Aorta (tissue), 5 donors: Measurements from ENCODE around the gene PRKCB. TPM values are rescaled to one million over a fixed set of nuclear protein-coding genes. Genes with fewer than 3 reads are reported as not detected.

Experiments used
- ATAC-seq: fragments of 200-7000 bp; cut with Tn5 transposase; one replicate; pipeline ENCODE4 v1.9.1; 2022; ENCODE audit warnings: moderate library complexity; ENCODE audit not compliant: low FRiP score
- DNase-seq, 2 donors: peaks; one replicate each; pipeline ENCODE4 v3.0.0-alpha.2; 2020
- H3K27ac ChIP-seq, 2 donors: one replicate each; pipeline ENCODE4 v1.5.1; 2013; ENCODE audit warnings: low read length in 2 of 2, mild to moderate bottlenecking in 2 of 2, moderate library complexity in 2 of 2, control low read depth in 1 of 2, inconsistent platforms in 1 of 2, low read depth in 1 of 2
- H3K27me3 ChIP-seq, 2 donors: one replicate each; pipeline ENCODE4 v1.6.1; 2013; ENCODE audit warnings: control low read depth in 1 of 2, low read length in 1 of 2, mild to moderate bottlenecking in 1 of 2, moderate library complexity in 1 of 2; ENCODE audit not compliant: insufficient read depth in 2 of 2, control insufficient read depth in 1 of 2
- H3K36me3 ChIP-seq, 2 donors: one replicate each; pipeline ENCODE4 v1.6.1; 2013; ENCODE audit warnings: control low read depth in 1 of 2, low read length in 1 of 2, mild to moderate bottlenecking in 1 of 2; ENCODE audit not compliant: insufficient read depth in 2 of 2, control insufficient read depth in 1 of 2
- H3K4me1 ChIP-seq, 2 donors: one replicate each; pipeline ENCODE4 v1.6.1; 2013; ENCODE audit warnings: low read length in 2 of 2, control low read depth in 1 of 2, mild to moderate bottlenecking in 1 of 2, moderate library complexity in 1 of 2; ENCODE audit not compliant: insufficient read depth in 2 of 2, control insufficient read depth in 1 of 2
- H3K4me3 ChIP-seq, 2 donors: one replicate each; pipeline ENCODE4 v1.5.1; 2013; ENCODE audit warnings: low read length in 2 of 2, control low read depth in 1 of 2, mild to moderate bottlenecking in 1 of 2
- H3K9me3 ChIP-seq: one replicate; pipeline ENCODE4 v1.6.1; 2013; ENCODE audit warnings: mild to moderate bottlenecking, low read length; ENCODE audit not compliant: control insufficient read depth
- WGBS, 2 donors: extraction: QIAGEN DNeasy Blood & Tissue Kit; methylation state at CpG; one replicate each; pipeline ENCODE4 v1.1.7; 2013; 5-methylcytosine and 5-hydroxymethylcytosine counted together
- intact Hi-C, 2 donors: fragments of 100-400 bp; cut with DNase I; formaldehyde crosslinking; loops; one replicate each; pipeline versions ENCODE4 v1.14.2 to v1.15.0; 2022
- polyA plus RNA-seq, 2 donors: library from polyadenylated mRNA; stranded (reverse); fragments of 200-250 nt; gene quantifications; one replicate each; pipeline ENCODE4 v1.2.3, GENCODE V29; 2013
- total RNA-seq, 2 donors: library from RNA; stranded (reverse); fragmentation: NEBNext Ultra II Directional; extraction: Animal tissue kit (Norgen Biotek cat#: 25700); gene quantifications; one replicate each; pipeline ENCODE4 v1.2.1, GENCODE V29; 2021
- donor health status: healthy with polysubstance abuse.
- donor health status: Bipolar disorder and iron deficiency.
- donor health status: DM: no; HTN: no; CAD: no.
- donor health status: DM: no; HTN: no; CAD: no.
- donor health status: DM: yes; HTN: yes; CAD: no.

Gene PRKCB
- total and polyA plus RNA-seq, 4 donors = 0.28 to 16.7 (median 5.4) TPM

GRCh38 chr16:23901178-23902033 is 65.6 kb downstream of the PRKCB start:
- H3K4me1 ChIP-seq = no peaks in the 10 kb centered on the region
- DNase-seq (no peak), ATAC-seq (no peak)
- H3K27me3 ChIP-seq = no peaks in the 10 kb centered on the region
- 39% methylated on average over 13 of the region's 13 CpGs for WGBS, 2 donors
- H3K9me3 ChIP-seq = no peaks in the 10 kb centered on the region
- intact Hi-C loops = no loop called here
- no peak overlapping the region for H3K27ac ChIP-seq
- H3K36me3 ChIP-seq = no peaks in the 10 kb centered on the region
- no peak overlapping the region for H3K4me3 ChIP-seq

- H3K4me1 ChIP-seq = no peaks in the 10 kb centered on the region
- ATAC-seq (no peak), DNase-seq (no peak)
- no peaks in the 10 kb centered on the region for H3K36me3 ChIP-seq
- H3K9me3 ChIP-seq = no peaks in the 10 kb centered on the region
- no peaks in the 10 kb centered on the region for H3K27me3 ChIP-seq
- H3K4me3 ChIP-seq = no peak overlapping the region
- H3K27ac ChIP-seq = no peak overlapping the region
- 82 to 85% methylated on average over 4 of the region's 4 CpGs for WGBS, 2 donors
- intact Hi-C loops = no loop called here
These were observed 66.4 kb downstream of the PRKCB start for GRCh38 chr16:23902034-23902747.

- Histone ChIP-seq H3K36me3 (no peaks in the 10 kb centered on the region), H3K4me1 (no peaks in the 10 kb centered on the region), H3K9me3 (no peaks in the 10 kb centered on the region), H3K4me3 (no peak overlapping the region), H3K27ac (no peak overlapping the region), H3K27me3 (no peaks in the 10 kb centered on the region)
- ATAC-seq (no peak), DNase-seq (no peak)
- WGBS, 2 donors = 86 to 91% methylated on average over 8 of the region's 8 CpGs
- intact Hi-C loops = no loop called here
These were observed 67.1 kb downstream of the PRKCB start for GRCh38 chr16:23902748-23903414.

GRCh38 chr16:23905027-23905426 is 69.2 kb downstream of the PRKCB start:
- no peaks in the 10 kb centered on the region for H3K36me3 ChIP-seq
- peak; percentile 66 to 87 for DNase-seq
- intact Hi-C loops = no loop called here
- ATAC-seq = peak; percentile 73
- H3K4me3 ChIP-seq = no peak overlapping the region
- no peaks in the 10 kb centered on the region for H3K9me3 ChIP-seq
- peak overlapping the region in 1 of 2 donors; percentile 48 for H3K27ac ChIP-seq
- H3K27me3 ChIP-seq = no peaks in the 10 kb centered on the region
- WGBS, 2 donors = 3 to 5% methylated on average over 7 to 8 of the region's 8 CpGs
- H3K4me1 ChIP-seq = no peaks in the 10 kb centered on the region

GRCh38 chr16:23907457-23907902 is 71.7 kb downstream of the PRKCB start:
- intact Hi-C loops = no loop called here
- no peak for ATAC-seq
- Histone ChIP-seq H3K36me3 (no peaks in the 10 kb centered on the region), H3K4me1 (no peaks in the 10 kb centered on the region), H3K27me3 (no peaks in the 10 kb centered on the region), H3K27ac (no peak overlapping the region), H3K4me3 (no peak overlapping the region), H3K9me3 (no peaks in the 10 kb centered on the region)
- DNase-seq = no peak
- 83 to 85% methylated on average over 5 of the region's 5 CpGs for WGBS, 2 donors

- DNase-seq = no peak
- Histone ChIP-seq H3K36me3 (no peaks in the 10 kb centered on the region), H3K27me3 (no peaks in the 10 kb centered on the region), H3K4me3 (no peak overlapping the region), H3K27ac (no peak overlapping the region), H3K4me1 (no peaks in the 10 kb centered on the region), H3K9me3 (no peaks in the 10 kb centered on the region)
- WGBS, 2 donors = 80 to 82% methylated on average over 7 of the region's 7 CpGs
- intact Hi-C loops = no loop called here
- no peak for ATAC-seq
These were observed 72.1 kb downstream of the PRKCB start for GRCh38 chr16:23907903-23908302.

GRCh38 chr16:23908790-23909189 is 73.0 kb downstream of the PRKCB start:
- Histone ChIP-seq H3K27ac (no peak overlapping the region), H3K9me3 (no peaks in the 10 kb centered on the region), H3K4me3 (no peak overlapping the region), H3K4me1 (no peaks in the 10 kb centered on the region), H3K27me3 (no peaks in the 10 kb centered on the region), H3K36me3 (no peaks in the 10 kb centered on the region)
- intact Hi-C loops = no loop called here
- DNase-seq = no peak
- ATAC-seq = no peak
- WGBS, 2 donors = 84 to 87% methylated on average over 9 of the region's 9 CpGs

GRCh38 chr16:23909792-23910418 is 74.1 kb downstream of the PRKCB start:
- no peak for DNase-seq
- H3K4me3 ChIP-seq = no peak overlapping the region
- ATAC-seq = no peak
- WGBS, 2 donors = 83 to 89% methylated on average over 8 of the region's 8 CpGs
- H3K9me3 ChIP-seq = no peaks in the 10 kb centered on the region
- no peaks in the 10 kb centered on the region for H3K4me1 ChIP-seq
- no peak overlapping the region for H3K27ac ChIP-seq
- no peaks in the 10 kb centered on the region for H3K27me3 ChIP-seq
- intact Hi-C loops = no loop called here
- no peaks in the 10 kb centered on the region for H3K36me3 ChIP-seq
